GM10266 (cell line): ENCODE results near the gene UVSSA.

ENCODE experiments used
- DNase-seq: peaks from one replicate; pipeline ENCODE4 v3.0.0; 2012; ENCODE audit errors: extremely low spot score
- TF ChIP-seq, protein P1 (sequence below): IDR thresholded peaks from 2 replicates; pipeline ENCODE4 v1.5.1; 2012; ENCODE audit warnings: mild to moderate bottlenecking, low read depth; ENCODE audit not compliant: control insufficient read depth, insufficient read depth; ENCODE audit errors: missing control alignments

Gene UVSSA

DNA sequence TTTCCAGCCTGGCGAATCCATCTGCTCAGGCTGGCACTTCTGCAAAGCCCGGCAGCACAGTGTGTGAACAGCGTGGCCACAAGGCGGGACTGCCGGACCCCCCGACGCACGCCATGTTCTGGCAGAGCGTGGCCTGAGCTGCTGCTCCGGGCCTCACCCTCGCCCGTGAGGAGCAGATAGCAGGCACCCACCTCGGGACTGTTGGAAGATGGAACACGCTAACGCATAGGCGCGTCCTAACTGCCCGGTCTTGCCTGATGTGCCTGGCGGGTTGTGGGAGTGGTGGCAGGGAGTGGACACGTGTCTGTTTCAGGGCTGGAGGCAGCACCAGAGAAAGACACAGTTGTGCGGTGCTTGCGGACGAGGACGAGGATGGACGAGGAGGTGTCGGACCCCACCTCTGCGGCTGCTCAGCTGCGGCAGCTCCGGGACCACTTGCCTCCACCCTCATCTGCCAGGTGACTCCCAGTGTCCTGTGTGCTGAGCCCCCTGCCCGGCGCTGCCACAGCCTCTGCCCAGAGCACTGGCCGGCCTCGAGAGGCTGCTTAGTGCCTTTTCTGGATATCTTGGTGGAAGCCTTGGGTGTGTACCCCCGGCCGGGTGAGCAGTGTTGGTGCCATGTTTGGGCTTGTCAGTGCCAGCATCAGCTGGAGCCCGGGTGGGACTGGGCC is 28.2 kb downstream of the UVSSA start:
- TF ChIP-seq, protein P1, sequence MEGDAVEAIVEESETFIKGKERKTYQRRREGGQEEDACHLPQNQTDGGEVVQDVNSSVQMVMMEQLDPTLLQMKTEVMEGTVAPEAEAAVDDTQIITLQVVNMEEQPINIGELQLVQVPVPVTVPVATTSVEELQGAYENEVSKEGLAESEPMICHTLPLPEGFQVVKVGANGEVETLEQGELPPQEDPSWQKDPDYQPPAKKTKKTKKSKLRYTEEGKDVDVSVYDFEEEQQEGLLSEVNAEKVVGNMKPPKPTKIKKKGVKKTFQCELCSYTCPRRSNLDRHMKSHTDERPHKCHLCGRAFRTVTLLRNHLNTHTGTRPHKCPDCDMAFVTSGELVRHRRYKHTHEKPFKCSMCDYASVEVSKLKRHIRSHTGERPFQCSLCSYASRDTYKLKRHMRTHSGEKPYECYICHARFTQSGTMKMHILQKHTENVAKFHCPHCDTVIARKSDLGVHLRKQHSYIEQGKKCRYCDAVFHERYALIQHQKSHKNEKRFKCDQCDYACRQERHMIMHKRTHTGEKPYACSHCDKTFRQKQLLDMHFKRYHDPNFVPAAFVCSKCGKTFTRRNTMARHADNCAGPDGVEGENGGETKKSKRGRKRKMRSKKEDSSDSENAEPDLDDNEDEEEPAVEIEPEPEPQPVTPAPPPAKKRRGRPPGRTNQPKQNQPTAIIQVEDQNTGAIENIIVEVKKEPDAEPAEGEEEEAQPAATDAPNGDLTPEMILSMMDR: no peak

DNA sequence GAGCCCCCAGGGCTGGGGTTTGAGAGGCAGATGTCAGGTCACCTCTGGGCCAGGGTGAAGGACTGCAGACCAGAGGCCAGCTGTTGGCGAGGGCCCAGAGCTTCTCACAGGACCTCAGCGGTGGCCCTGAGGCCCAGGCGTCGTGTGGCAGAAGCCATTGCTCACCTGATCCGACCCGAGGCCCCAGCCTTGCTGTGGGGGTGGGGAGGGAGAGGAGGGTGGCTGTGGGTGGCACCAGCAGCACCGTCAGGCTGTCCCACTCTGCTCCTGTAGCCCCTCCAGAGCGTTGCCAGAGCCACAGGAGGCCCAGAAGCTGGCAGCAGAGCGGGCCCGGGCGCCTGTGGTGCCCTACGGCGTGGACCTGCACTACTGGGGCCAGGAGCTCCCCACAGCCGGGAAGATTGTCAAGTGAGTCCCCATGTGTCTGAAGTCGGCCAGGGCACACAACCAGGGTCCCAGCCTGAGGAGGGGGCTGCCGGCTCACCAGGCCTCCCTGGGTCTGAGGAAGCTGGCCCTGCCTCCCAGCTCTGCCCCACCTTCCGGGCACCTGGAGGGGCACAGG is 28.8 kb downstream of the UVSSA start:
- DNase-seq: no peak
- TF ChIP-seq, protein P1: no peak

More for the DNA sequence above, 28.2 kb downstream of the UVSSA start:
- no peak for DNase-seq

DNA sequence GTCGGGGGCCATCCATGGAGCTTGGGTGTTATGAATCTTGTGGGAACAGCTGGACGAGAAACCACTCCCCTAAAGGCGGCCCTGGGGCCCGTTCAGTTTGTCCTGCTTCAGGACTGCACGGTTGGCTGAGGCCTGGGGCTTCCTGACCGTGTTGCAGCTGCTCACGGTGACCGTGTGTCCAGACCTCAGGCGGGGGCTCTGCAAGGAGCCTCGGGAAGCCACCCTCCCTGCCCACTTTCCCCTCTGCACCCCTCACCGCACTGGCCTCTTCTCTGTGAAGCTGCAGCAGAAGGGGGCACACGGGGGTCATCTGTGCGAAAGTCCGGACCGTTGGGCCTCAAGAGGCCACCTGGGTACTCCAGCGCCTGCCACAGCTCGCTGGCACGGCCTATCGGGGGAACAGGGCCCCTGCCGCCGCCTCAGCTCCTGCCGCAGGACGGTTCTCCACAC is 29.4 kb downstream of the UVSSA start:
- TF ChIP-seq, protein P1: no peak
- DNase-seq: no peak

DNA sequence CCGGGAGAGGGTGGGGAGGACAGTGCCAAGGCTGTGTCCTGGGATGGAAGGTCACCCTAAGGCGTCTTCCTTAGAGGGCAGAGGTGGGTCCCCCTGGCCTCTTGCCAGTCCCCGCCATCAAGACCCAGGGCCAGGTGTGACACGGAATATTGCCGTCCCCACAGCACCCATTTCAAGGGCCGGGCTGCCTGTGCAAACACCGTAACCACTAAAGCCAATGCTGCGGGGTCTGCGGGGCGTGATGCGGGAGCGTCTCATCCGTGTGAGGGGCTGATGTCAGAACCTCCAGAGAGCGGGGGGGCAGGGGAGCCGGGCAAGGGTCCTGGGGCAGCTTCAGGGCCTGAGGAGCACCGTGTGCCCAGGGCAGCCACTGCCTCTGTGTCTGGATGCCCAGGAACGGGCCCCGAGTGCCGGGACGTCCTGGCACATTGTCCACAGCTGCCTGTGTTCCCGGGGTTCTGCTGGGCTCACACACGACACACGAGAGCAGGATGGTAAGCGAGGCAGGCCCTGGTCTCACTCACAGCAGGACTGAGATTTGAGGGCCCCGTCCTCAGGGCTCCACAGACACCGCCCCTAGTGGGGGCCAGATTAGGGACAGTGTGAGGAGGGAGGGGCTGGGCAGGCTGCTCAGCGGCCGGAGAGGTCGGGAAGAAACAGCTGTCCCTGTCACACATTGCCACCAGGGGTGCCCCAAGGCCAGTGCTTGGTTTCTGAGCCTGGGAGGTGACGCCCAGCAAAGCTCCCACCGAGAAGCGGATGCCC is 30.0 kb downstream of the UVSSA start:
- DNase-seq: no peak

DNA sequence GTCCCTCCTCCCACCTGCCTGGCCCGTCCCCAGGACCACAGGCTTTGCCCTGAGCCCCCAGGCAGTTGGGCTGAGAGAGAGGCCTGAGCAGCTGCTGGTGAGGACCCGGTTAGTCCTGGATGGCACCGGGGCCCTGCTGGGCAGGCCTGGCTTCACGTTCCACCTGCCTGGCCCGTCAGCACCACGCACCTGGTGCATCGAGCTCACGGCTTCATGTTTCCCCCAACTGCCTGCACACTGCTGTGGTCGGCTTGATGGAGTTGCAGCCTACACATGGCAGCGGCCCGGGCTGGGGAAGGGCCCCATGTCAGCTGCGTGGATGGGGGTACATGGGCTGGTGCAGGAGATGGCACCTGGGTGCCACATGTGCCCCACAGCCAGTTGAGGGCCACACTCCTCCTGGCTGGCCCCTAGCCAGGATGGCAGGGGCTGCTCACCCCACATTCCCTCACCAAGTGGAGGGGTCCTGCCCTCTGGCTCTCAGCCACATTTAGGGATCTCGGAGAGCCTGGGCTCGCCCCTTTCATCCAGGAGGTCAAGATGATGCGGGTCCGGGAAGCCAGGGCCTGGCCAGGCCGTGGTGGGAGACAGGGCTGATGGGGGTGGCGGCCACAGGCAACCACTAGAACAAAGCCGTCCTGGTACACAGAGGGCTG is 30.7 kb downstream of the UVSSA start:
- TF ChIP-seq, protein P1: no peak
- no peak for DNase-seq

More for the DNA sequence above, 30.0 kb downstream of the UVSSA start:
- TF ChIP-seq, protein P1: no peak

DNA sequence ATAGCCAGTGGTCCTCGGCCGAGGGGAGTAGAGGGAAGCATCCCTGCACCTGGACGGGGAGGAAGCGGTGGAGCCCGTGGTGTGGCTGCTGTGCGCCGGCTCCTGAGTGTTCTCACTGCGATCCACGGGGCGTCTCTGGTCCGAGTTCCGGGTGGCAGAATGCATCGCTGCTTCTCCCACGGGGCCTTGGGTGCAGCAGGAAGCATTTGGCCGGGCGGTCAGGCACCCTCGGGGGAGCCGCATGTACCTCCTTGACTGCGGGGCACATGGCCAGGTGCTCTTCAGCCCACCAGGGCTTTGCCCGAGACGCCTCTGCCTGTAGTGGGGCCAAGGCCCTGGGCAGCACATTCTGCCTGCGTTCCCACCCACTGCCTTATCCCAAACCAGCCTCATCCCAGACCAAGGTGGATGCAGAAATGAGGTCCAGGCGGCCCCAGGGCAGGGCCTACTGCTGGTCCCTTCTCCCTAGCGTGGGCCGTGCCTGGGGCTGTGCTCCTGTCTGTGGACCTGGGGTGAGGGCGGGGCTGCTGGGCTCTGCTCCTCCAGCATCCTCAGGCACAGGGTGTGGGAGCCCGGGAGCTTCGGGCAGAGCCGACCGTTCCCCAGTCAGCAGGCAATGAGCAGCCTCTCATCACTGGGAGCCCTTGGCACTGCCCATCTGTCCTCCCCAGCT is 31.7 kb downstream of the UVSSA start:
- DNase-seq: no peak
- TF ChIP-seq, protein P1: no peak
